SK-N-SH (cell line): ENCODE results near the gene SRPK1. TPM values are rescaled to one million over a fixed set of nuclear protein-coding genes. Genes with fewer than 3 reads are reported as not detected.

Experiments
- CTCF ChIA-PET: fragments of 300-600, 350-600 bp; formaldehyde crosslinking; extraction: SDS; loops from one replicate; lab custom pipeline; 2021; lab: Yijun Ruan, JAX
- POLR2A ChIA-PET: fragments of 350-600 bp; sonication (Branson Sonifier 250); formaldehyde crosslinking; extraction: SDS; loops from one replicate; lab custom pipeline; 2020; ENCODE audit warnings: antibody characterized with exemption, inconsistent platforms; lab: Yijun Ruan, JAX
- DNase-seq: peaks from one replicate; pipeline ENCODE4 v3.0.0; 2012
- H2AFZ ChIP-seq: fragments of 200-600 bp; sonication (generic); 2 replicates; pipeline ENCODE4 v1.8.1; 2016; ENCODE audit warnings: antibody characterized with exemption, mild to moderate bottlenecking, low read depth
- H3F3A ChIP-seq: fragments of 200-600 bp; sonication (generic); replicated peaks from 2 replicates; pipeline ENCODE3; 2016; ENCODE audit warnings: antibody characterized with exemption, mild to moderate bottlenecking; ENCODE audit not compliant: insufficient read depth
- H3K27ac ChIP-seq, 2 experiments: fragments of 200-500 bp in 1 of 2; fragments of 200-600 bp in 1 of 2; sonication (Bioruptor generic) in 1 of 2; sonication (generic), shearing (Covaris generic) in 1 of 2; 2 replicates each; pipeline versions ENCODE4 v1.5.1 to v1.6.1; 2014 to 2016; ENCODE audit warnings: low read depth in 2 of 2, inconsistent platforms in 1 of 2, low read length in 1 of 2, mild to moderate bottlenecking in 1 of 2, mixed read lengths in 1 of 2
- H3K27me3 ChIP-seq: fragments of 200-600 bp; sonication (generic), shearing (Covaris generic); 2 replicates; pipeline ENCODE4 v1.6.1; 2016; ENCODE audit warnings: mixed run types; ENCODE audit not compliant: insufficient read depth
- H3K36me3 ChIP-seq, 2 experiments: fragments of 200-500 bp in 1 of 2; fragments of 200-600 bp in 1 of 2; sonication (Bioruptor generic) in 1 of 2; sonication (generic) in 1 of 2; replicated peaks in 1 of 2; 2 replicates each; pipeline versions ENCODE3 to v1.5.1; 2014 to 2016; ENCODE audit warnings: low read length in 1 of 2, mild to moderate bottlenecking in 1 of 2; ENCODE audit not compliant: insufficient read depth in 2 of 2, control insufficient read depth in 1 of 2
- H3K4me1 ChIP-seq, 2 experiments: fragments of 200-500 bp in 1 of 2; fragments of 200-600 bp in 1 of 2; sonication (Bioruptor generic) in 1 of 2; sonication (generic), shearing (Covaris generic) in 1 of 2; 2 replicates each; pipeline versions ENCODE4 v1.5.1 to v1.6.1; 2014 to 2016; ENCODE audit warnings: low read depth in 1 of 2, low read length in 1 of 2, mixed run types in 1 of 2; ENCODE audit not compliant: insufficient read depth in 2 of 2, control insufficient read depth in 1 of 2
- H3K4me2 ChIP-seq: fragments of 200-600 bp; sonication (generic), shearing (Covaris generic); 2 replicates; pipeline ENCODE4 v1.6.1; 2017; ENCODE audit warnings: mixed run types
- H3K4me3 ChIP-seq, 2 experiments: fragments of 200-500 bp in 1 of 2; fragments of 200-600 bp in 1 of 2; sonication (Bioruptor generic) in 1 of 2; sonication (generic), shearing (Covaris generic) in 1 of 2; 2 replicates each; pipeline versions ENCODE4 v1.5.1 to v1.8.1; 2014 to 2016; ENCODE audit warnings: low read depth in 2 of 2, inconsistent platforms in 1 of 2, low read length in 1 of 2, mild to moderate bottlenecking in 1 of 2, mixed read lengths in 1 of 2, moderate library complexity in 1 of 2
- H3K79me2 ChIP-seq: fragments of 200-600 bp; sonication (generic); 2 replicates; pipeline ENCODE4 v1.8.1; 2017; ENCODE audit warnings: mild to moderate bottlenecking; ENCODE audit not compliant: insufficient read depth
- H3K9ac ChIP-seq: fragments of 200-600 bp; sonication (generic); 2 replicates; pipeline ENCODE4 v1.6.1; 2017; ENCODE audit warnings: mixed run types
- H3K9me2 ChIP-seq: fragments of 200-600 bp; sonication (generic); 2 replicates; pipeline ENCODE4 v1.6.1; 2017; ENCODE audit warnings: mixed run types
- H3K9me3 ChIP-seq: fragments of 200-600 bp; sonication (generic); 2 replicates; pipeline ENCODE4 v1.6.1; 2017; ENCODE audit warnings: mixed run types, mild to moderate bottlenecking, moderate library complexity
- H4K20me1 ChIP-seq: fragments of 200-600 bp; sonication (generic); 2 replicates; pipeline ENCODE4 v1.6.1; 2017; ENCODE audit warnings: mild to moderate bottlenecking, mixed run types; ENCODE audit not compliant: insufficient read depth
- CTCF ChIP-seq: fragments of 200-600 bp; sonication (generic); IDR thresholded peaks from 2 replicates; pipeline ENCODE4 v1.6.1; 2017; ENCODE audit warnings: antibody characterized with exemption, mild to moderate bottlenecking, moderate library complexity
- ELF1 ChIP-seq: IDR thresholded peaks from 2 replicates; pipeline ENCODE4 v1.4.0; 2012
- EZH2phosphoT487 ChIP-seq: fragments of 200-600 bp; sonication (generic); IDR thresholded peaks from 2 replicates; pipeline ENCODE4 v1.6.1; 2017; ENCODE audit warnings: low read depth, mixed run types, mild to moderate bottlenecking, antibody characterized with exemption, moderate library complexity, borderline replicate concordance
- FOSL2 ChIP-seq: IDR thresholded peaks from 2 replicates; pipeline ENCODE4 v1.4.0; 2012; ENCODE audit warnings: low read depth, mild to moderate bottlenecking, moderate library complexity, borderline replicate concordance
- FOXJ3 ChIP-seq: sonication (generic); formaldehyde crosslinking; IDR thresholded peaks from 2 replicates; pipeline ENCODE4 v1.5.1; 2020; ENCODE audit warnings: mild to moderate bottlenecking, missing genetic modification reagents
- FOXM1 ChIP-seq: IDR thresholded peaks from 2 replicates; pipeline ENCODE4 v1.4.0; 2012; ENCODE audit warnings: low read depth, mild to moderate bottlenecking
- GABPA ChIP-seq: IDR thresholded peaks from 2 replicates; pipeline ENCODE4 v1.4.0; 2012; ENCODE audit warnings: low read depth, mild to moderate bottlenecking
- GATA2 ChIP-seq: sonication (generic); formaldehyde crosslinking; IDR thresholded peaks from 2 replicates; pipeline ENCODE4 v1.5.0; 2020; ENCODE audit warnings: mild to moderate bottlenecking, missing genetic modification reagents
- IRF3 ChIP-seq: fragments of 150-350 bp; IDR thresholded peaks from 2 replicates; pipeline ENCODE4 v1.6.1; 2016; ENCODE audit warnings: mild to moderate bottlenecking, low read depth, low read length
- MEF2A ChIP-seq: IDR thresholded peaks from 2 replicates; pipeline ENCODE4 v1.4.0; 2012; ENCODE audit warnings: low read depth, borderline replicate concordance
- POLR2AphosphoS5 ChIP-seq: IDR thresholded peaks from 2 replicates; pipeline ENCODE4 v1.6.1; 2012; ENCODE audit warnings: low read depth, low read length
- RFX5 ChIP-seq: IDR thresholded peaks from 2 replicates; pipeline ENCODE4 v1.6.1; 2012; ENCODE audit warnings: mild to moderate bottlenecking, improper control_type of control experiment, low read length
- SIN3A ChIP-seq: IDR thresholded peaks from 2 replicates; pipeline ENCODE4 v1.6.1; 2012; ENCODE audit warnings: low read depth, mild to moderate bottlenecking, low read length, moderate library complexity, borderline replicate concordance
- USF2 ChIP-seq: fragments of 150-350 bp; IDR thresholded peaks from 2 replicates; pipeline ENCODE4 v1.6.1; 2017; ENCODE audit warnings: antibody characterized with exemption, low read length, low read depth, borderline replicate concordance
- YY1 ChIP-seq: IDR thresholded peaks from 2 replicates; pipeline ENCODE4 v1.4.0; 2012; ENCODE audit warnings: low read depth, mild to moderate bottlenecking
- WGBS: methylation state at CpG from one replicate; pipeline ENCODE4 v1.1.6; 2017; ENCODE audit warnings: low lambda C conversion rate; 5-methylcytosine and 5-hydroxymethylcytosine counted together
- polyA plus RNA-seq, 3 experiments: library from polyadenylated mRNA; depleted of rRNA; stranded (reverse); fragments of >200 nt; gene quantifications; 2 replicates each; pipeline ENCODE4 v1.2.3, GENCODE V29; 2012
- TF ChIP-seq, protein P1 (sequence below): IDR thresholded peaks from 2 replicates; pipeline ENCODE4; 2012
- TF ChIP-seq, protein P2 (sequence below): IDR thresholded peaks from 2 replicates; pipeline ENCODE4 v1.4.0; 2012; ENCODE audit warnings: low read depth, borderline replicate concordance

SRPK1 gene
- polyA plus RNA-seq, 1 of the 3 experiments (the other 2 are of a cell fraction) = 10.6 TPM

GRCh38 chr6:35892482-35892881, 28.4 kb downstream of the SRPK1 start:
- Histone ChIP-seq H3K4me1 (no peaks in the 10 kb centered on the region; a peak in 1 of 4 replicates), H3K27me3 (no peaks in the 10 kb centered on the region), H4K20me1 (no peaks in the 10 kb centered on the region; the same call in 1 of the 2 replicates), H3F3A (no peaks in the 10 kb centered on the region), H3K9me3 (no peaks in the 10 kb centered on the region), H3K4me3 (no peak overlapping the region), H3K36me3 (peaks cover 13 to 26% of the 10 kb centered on the region in 2 experiments), H3K27ac (no peak overlapping the region), H3K79me2 (peaks cover 63% of the 10 kb centered on the region), H2AFZ (no peak overlapping the region), H3K9me2 (no peaks in the 10 kb centered on the region), H3K4me2 (no peak overlapping the region), H3K9ac (no peak overlapping the region)
- ChIA-PET CTCF (interaction anchor here (1.3 kb wide), 1 partner anchor 25 kb away, joined by 3 read pairs; no protein-coding TSS in a partner anchor), POLR2A (no interaction called here)
- WGBS = 83% methylated on average over 5 of the region's 5 CpGs
- no peak for TF ChIP-seq YY1
- TF ChIP-seq RFX5 = no peak
- TF ChIP-seq GABPA = no peak
- TF ChIP-seq GATA2 (CRISPR knock-in tag) = no peak
- TF ChIP-seq FOXM1 = no peak
- no peak for TF ChIP-seq FOXJ3 (CRISPR knock-in tag)
- TF ChIP-seq CTCF = no peak
- TF ChIP-seq, protein P1, sequence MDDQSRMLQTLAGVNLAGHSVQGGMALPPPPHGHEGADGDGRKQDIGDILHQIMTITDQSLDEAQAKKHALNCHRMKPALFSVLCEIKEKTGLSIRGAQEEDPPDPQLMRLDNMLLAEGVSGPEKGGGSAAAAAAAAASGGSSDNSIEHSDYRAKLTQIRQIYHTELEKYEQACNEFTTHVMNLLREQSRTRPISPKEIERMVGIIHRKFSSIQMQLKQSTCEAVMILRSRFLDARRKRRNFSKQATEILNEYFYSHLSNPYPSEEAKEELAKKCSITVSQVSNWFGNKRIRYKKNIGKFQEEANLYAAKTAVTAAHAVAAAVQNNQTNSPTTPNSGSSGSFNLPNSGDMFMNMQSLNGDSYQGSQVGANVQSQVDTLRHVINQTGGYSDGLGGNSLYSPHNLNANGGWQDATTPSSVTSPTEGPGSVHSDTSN = no peak
- TF ChIP-seq, protein P2, sequence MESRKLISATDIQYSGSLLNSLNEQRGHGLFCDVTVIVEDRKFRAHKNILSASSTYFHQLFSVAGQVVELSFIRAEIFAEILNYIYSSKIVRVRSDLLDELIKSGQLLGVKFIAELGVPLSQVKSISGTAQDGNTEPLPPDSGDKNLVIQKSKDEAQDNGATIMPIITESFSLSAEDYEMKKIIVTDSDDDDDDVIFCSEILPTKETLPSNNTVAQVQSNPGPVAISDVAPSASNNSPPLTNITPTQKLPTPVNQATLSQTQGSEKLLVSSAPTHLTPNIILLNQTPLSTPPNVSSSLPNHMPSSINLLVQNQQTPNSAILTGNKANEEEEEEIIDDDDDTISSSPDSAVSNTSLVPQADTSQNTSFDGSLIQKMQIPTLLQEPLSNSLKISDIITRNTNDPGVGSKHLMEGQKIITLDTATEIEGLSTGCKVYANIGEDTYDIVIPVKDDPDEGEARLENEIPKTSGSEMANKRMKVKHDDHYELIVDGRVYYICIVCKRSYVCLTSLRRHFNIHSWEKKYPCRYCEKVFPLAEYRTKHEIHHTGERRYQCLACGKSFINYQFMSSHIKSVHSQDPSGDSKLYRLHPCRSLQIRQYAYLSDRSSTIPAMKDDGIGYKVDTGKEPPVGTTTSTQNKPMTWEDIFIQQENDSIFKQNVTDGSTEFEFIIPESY = no peak
- TF ChIP-seq MEF2A = no peak
- TF ChIP-seq ELF1 = no peak
- no peak for TF ChIP-seq SIN3A
- no peak for TF ChIP-seq POLR2AphosphoS5
- TF ChIP-seq IRF3 = no peak
- TF ChIP-seq FOSL2 = no peak
- TF ChIP-seq USF2 = no peak
- no peak for TF ChIP-seq EZH2phosphoT487
- DNase-seq = no peak
